Lower leg skin (tissue), 3 donors: ENCODE results near the gene TMC3.

Experiments used
- POLR2A ChIP-seq, 2 donors: fragments of 450-650 bp; IDR thresholded peaks; one replicate each; pipeline ENCODE4 v1.6.1; 2016 to 2017; ENCODE audit warnings: antibody characterized with exemption in 2 of 2, mild to moderate bottlenecking in 1 of 2, moderate library complexity in 1 of 2
- TF ChIP-seq, protein P1 (sequence below), 3 donors: fragments of 450-650 bp; IDR thresholded peaks; one replicate each; pipeline ENCODE4 v1.5.1; 2016; ENCODE audit warnings: antibody characterized with exemption in 3 of 3, mild to moderate bottlenecking in 3 of 3, moderate library complexity in 2 of 3

DNA sequence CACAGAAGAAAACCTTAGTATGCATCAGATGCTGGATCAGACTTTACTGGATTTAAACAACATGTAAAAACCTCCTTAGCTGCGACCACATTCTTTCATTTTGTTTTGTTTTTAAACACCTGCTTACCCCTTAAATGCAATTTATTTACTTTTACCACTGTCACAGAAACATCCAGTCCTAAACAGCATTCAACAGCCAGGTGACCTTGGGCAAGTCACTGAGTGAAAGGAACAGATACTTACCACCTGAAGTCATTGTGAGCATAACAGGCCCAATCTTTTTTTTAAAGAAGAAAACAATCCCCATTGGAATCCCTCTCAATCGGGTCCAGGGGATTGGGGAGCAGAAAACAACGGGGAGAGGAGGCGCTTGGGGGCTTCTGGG is 50.5 kb downstream of the TMC3 start:
- TF ChIP-seq, protein P1, sequence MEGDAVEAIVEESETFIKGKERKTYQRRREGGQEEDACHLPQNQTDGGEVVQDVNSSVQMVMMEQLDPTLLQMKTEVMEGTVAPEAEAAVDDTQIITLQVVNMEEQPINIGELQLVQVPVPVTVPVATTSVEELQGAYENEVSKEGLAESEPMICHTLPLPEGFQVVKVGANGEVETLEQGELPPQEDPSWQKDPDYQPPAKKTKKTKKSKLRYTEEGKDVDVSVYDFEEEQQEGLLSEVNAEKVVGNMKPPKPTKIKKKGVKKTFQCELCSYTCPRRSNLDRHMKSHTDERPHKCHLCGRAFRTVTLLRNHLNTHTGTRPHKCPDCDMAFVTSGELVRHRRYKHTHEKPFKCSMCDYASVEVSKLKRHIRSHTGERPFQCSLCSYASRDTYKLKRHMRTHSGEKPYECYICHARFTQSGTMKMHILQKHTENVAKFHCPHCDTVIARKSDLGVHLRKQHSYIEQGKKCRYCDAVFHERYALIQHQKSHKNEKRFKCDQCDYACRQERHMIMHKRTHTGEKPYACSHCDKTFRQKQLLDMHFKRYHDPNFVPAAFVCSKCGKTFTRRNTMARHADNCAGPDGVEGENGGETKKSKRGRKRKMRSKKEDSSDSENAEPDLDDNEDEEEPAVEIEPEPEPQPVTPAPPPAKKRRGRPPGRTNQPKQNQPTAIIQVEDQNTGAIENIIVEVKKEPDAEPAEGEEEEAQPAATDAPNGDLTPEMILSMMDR (IDR thresholded peaks at IDR 0.05): no peak
- TF ChIP-seq POLR2A (IDR thresholded peaks at IDR 0.05): no peak
